ENCODE results near the gene STMN3. TPM values are rescaled to one million over a fixed set of nuclear protein-coding genes. Genes with fewer than 3 reads are reported as not detected.

Gene STMN3
- total RNA-seq, 1 experiment from 2014 or later = 65.6 TPM

GRCh38 chr20:63653041-63653973 is at the start of gene STMN3 (continued):
- TF ChIP-seq ZNF512 (CRISPR knock-in tag; IDR thresholded peaks at IDR 0.05; ENCODE audit: borderline replicate concordance) = no peak
- peak; percentile 70; the same call in 1 of the 2 replicates for TF ChIP-seq TEAD4 (CRISPR knock-in tag; IDR thresholded peaks at IDR 0.05)
- TF ChIP-seq TEAD1 (CRISPR knock-in tag; IDR thresholded peaks at IDR 0.05) = peak; percentile 74; the same call in 1 of the 2 replicates
- TF ChIP-seq RELA (CRISPR knock-in tag; IDR thresholded peaks at IDR 0.05; ENCODE audit: borderline replicate concordance) = no peak; the same call in 1 of the 2 replicates
- TF ChIP-seq ZNF425 (CRISPR knock-in tag; conservative IDR thresholded peaks at IDR 0.05) = no peak
- TF ChIP-seq FOXK1 (CRISPR knock-in tag; IDR thresholded peaks at IDR 0.05) = peak; percentile 86
- peak; percentile 92 for TF ChIP-seq ZNF281 (CRISPR knock-in tag; IDR thresholded peaks at IDR 0.05)
- peak; percentile 78; the same call in 1 of the 2 replicates for TF ChIP-seq MYBL2 (CRISPR knock-in tag; IDR thresholded peaks at IDR 0.05)
- TF ChIP-seq ETV6 (CRISPR knock-in tag; IDR thresholded peaks at IDR 0.05) = peak; percentile 80; the same call in 1 of the 2 replicates
- TF ChIP-seq ZNF532 (CRISPR knock-in tag; IDR thresholded peaks at IDR 0.05; ENCODE audit: borderline replicate concordance) = no peak
- no peak; the same call in 1 of the 2 replicates for TF ChIP-seq HMGA2 (CRISPR knock-in tag; IDR thresholded peaks at IDR 0.05)
- TF ChIP-seq ZBTB43 (CRISPR knock-in tag; IDR thresholded peaks at IDR 0.05) = no peak
- no peak for TF ChIP-seq RORB (CRISPR knock-in tag; IDR thresholded peaks at IDR 0.05)
- TF ChIP-seq E2F1 (CRISPR knock-in tag; IDR thresholded peaks at IDR 0.05) = peak; percentile 79; the same call in 1 of the 2 replicates
- peak; percentile 91 for TF ChIP-seq TP53 (CRISPR knock-in tag; IDR thresholded peaks at IDR 0.05)
- peak; percentile 64; the same call in 1 of the 2 replicates for TF ChIP-seq ZNF317 (CRISPR knock-in tag; IDR thresholded peaks at IDR 0.05; ENCODE audit: borderline replicate concordance, low read depth)
- no peak for TF ChIP-seq ZNF671 (CRISPR knock-in tag; IDR thresholded peaks at IDR 0.05)
- TF ChIP-seq ZSCAN18 (CRISPR knock-in tag; IDR thresholded peaks at IDR 0.05) = no peak
- TF ChIP-seq MXD4 (CRISPR knock-in tag; IDR thresholded peaks at IDR 0.05; ENCODE audit: borderline replicate concordance) = no peak
- TF ChIP-seq ATF1 (CRISPR knock-in tag; IDR thresholded peaks at IDR 0.05) = peak; percentile 56; the same call in 1 of the 2 replicates
- peak; percentile 98 for TF ChIP-seq FOXP1 (CRISPR knock-in tag; IDR thresholded peaks at IDR 0.05; ENCODE audit: borderline replicate concordance)
- peak; percentile 95; the same call in 1 of the 2 replicates for TF ChIP-seq ZNF219 (CRISPR knock-in tag; IDR thresholded peaks at IDR 0.05; ENCODE audit: borderline replicate concordance)

Data from WTC11 (cell line).